ENCODE results near the gene NWD2. TPM values are rescaled to one million over a fixed set of nuclear protein-coding genes. Genes with fewer than 3 reads are reported as not detected.
"Not testable (repeated sequence)": the region's sequence is repeated elsewhere in the genome, so short reads cannot be mapped to it uniquely, and the experiment has no call there.

Gene NWD2
- total RNA-seq, 2 donors from 2014 or later = 0.23 TPM; not detected in 1

GRCh38 chr4:37393889-37394288 is 149.3 kb downstream of the NWD2 start:
- H3K4me3 ChIP-seq = no peak overlapping the region
- H3K27me3 ChIP-seq (replicated peaks; ENCODE audit: insufficient read depth) = no peaks in the 10 kb centered on the region
- H3K4me1 ChIP-seq (replicated peaks) = no peaks in the 10 kb centered on the region
- WGBS = 77% methylated on average over 3 of the region's 3 CpGs
- H3K36me3 ChIP-seq = no peaks in the 10 kb centered on the region
- H3K9me3 ChIP-seq = no peaks in the 10 kb centered on the region
- intact Hi-C loops (cut with DNase I) = loop anchor here (10.0 kb wide), 1 partner anchor 1049 kb away; no protein-coding TSS in a partner anchor
- DNase-seq (ENCODE audit: low spot score) = no peak
- TF ChIP-seq POLR2AphosphoS5 (IDR thresholded peaks at IDR 0.05) (no peak), POLR2A (IDR thresholded peaks at IDR 0.05) (no peak), CTCF (IDR thresholded peaks at IDR 0.05) (no peak)
- no peak overlapping the region for H3K27ac ChIP-seq

GRCh38 chr4:37397505-37397904 is 153.0 kb downstream of the NWD2 start:
- Histone ChIP-seq H3K27me3 (replicated peaks; ENCODE audit: insufficient read depth) (no peaks in the 10 kb centered on the region), H3K36me3 (no peaks in the 10 kb centered on the region), H3K9me3 (no peaks in the 10 kb centered on the region), H3K4me1 (replicated peaks) (no peaks in the 10 kb centered on the region), H3K4me3 (no peak overlapping the region), H3K27ac (no peak overlapping the region)
- TF ChIP-seq POLR2A (IDR thresholded peaks at IDR 0.05) = no peak
- TF ChIP-seq CTCF (IDR thresholded peaks at IDR 0.05) = no peak
- TF ChIP-seq POLR2AphosphoS5 (IDR thresholded peaks at IDR 0.05) = no peak
- intact Hi-C loops (cut with DNase I) = loop anchor here (10.0 kb wide), 1 partner anchor 1053 kb away; no protein-coding TSS in a partner anchor
- 85% methylated on average over 6 of the region's 6 CpGs for WGBS
- DNase-seq (ENCODE audit: low spot score) = no peak

- Histone ChIP-seq H3K27me3 (replicated peaks; ENCODE audit: insufficient read depth) (no peaks in the 10 kb centered on the region), H3K9me3 (no peaks in the 10 kb centered on the region), H3K4me1 (replicated peaks) (no peaks in the 10 kb centered on the region), H3K27ac (no peak overlapping the region), H3K4me3 (no peak overlapping the region), H3K36me3 (no peaks in the 10 kb centered on the region)
- intact Hi-C loops (cut with DNase I) = no loop called here
- TF ChIP-seq CTCF (IDR thresholded peaks at IDR 0.05) (no peak), POLR2AphosphoS5 (IDR thresholded peaks at IDR 0.05) (no peak), POLR2A (IDR thresholded peaks at IDR 0.05) (no peak)
- no peak for DNase-seq (ENCODE audit: low spot score)
- WGBS = 38% methylated on average over 2 of the region's 2 CpGs
Measured at GRCh38 chr4:37400241-37400881, 155.8 kb downstream of the NWD2 start.

GRCh38 chr4:37407938-37408826 is 163.6 kb downstream of the NWD2 start:
- H3K27ac ChIP-seq; H3K36me3 ChIP-seq; H3K27me3 ChIP-seq (replicated peaks; ENCODE audit: insufficient read depth); intact Hi-C loops (cut with DNase I); H3K4me1 ChIP-seq (replicated peaks); H3K4me3 ChIP-seq; DNase-seq (ENCODE audit: low spot score); H3K9me3 ChIP-seq: not testable (repeated sequence)
- WGBS = 36% methylated on average over 9 of the region's 9 CpGs

GRCh38 chr4:37413612-37414011 is 169.1 kb downstream of the NWD2 start:
- intact Hi-C loops (cut with DNase I); H3K4me3 ChIP-seq; H3K9me3 ChIP-seq; H3K27ac ChIP-seq; H3K36me3 ChIP-seq; H3K4me1 ChIP-seq (replicated peaks); H3K27me3 ChIP-seq (replicated peaks; ENCODE audit: insufficient read depth); DNase-seq (ENCODE audit: low spot score): not testable (repeated sequence)
- WGBS = 96% methylated on average over 2 of the region's 2 CpGs

Data from prostate gland (tissue), 2 donors.